ENCODE results near the gene MAPKAPK5. TPM values are rescaled to one million over a fixed set of nuclear protein-coding genes. Genes with fewer than 3 reads are reported as not detected.

The MAPKAPK5 gene
- total RNA-seq, 4 donors from 2014 or later = 79.3 to 122 (median 102) TPM

DNA sequence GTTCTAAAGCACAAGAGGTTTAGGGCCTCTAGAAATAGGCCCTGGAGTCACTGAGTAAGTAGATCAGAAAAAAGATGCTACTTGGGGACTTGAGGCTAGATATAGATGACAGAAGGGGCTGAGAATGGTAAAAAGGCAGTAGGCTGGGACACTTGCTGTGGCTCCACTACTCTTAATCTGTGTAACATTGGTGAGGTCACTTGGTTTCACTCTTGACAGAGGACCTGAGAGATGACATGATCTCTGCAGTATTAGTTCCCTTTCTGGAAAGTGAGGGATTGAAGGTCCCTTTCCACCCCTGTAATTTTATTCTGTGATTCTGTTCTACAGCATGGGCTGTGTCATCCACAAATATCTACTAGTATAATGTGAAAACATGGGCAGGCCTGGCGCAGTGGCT lies 39.7 kb downstream of the MAPKAPK5 start:
- H3K4me3 ChIP-seq = no peak overlapping the region
- no peak for TF ChIP-seq POLR2A (IDR thresholded peaks at IDR 0.05)
- TF ChIP-seq, protein P1, sequence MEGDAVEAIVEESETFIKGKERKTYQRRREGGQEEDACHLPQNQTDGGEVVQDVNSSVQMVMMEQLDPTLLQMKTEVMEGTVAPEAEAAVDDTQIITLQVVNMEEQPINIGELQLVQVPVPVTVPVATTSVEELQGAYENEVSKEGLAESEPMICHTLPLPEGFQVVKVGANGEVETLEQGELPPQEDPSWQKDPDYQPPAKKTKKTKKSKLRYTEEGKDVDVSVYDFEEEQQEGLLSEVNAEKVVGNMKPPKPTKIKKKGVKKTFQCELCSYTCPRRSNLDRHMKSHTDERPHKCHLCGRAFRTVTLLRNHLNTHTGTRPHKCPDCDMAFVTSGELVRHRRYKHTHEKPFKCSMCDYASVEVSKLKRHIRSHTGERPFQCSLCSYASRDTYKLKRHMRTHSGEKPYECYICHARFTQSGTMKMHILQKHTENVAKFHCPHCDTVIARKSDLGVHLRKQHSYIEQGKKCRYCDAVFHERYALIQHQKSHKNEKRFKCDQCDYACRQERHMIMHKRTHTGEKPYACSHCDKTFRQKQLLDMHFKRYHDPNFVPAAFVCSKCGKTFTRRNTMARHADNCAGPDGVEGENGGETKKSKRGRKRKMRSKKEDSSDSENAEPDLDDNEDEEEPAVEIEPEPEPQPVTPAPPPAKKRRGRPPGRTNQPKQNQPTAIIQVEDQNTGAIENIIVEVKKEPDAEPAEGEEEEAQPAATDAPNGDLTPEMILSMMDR (IDR thresholded peaks at IDR 0.05) = no peak
- H3K36me3 ChIP-seq = peaks cover 0 to 92% (median 0%) of the 10 kb centered on the region in 3 donors
- no peaks in the 10 kb centered on the region for H3K9me3 ChIP-seq
- no peak for DNase-seq
- H3K27ac ChIP-seq = no peak overlapping the region
- H3K4me1 ChIP-seq = no peaks in the 10 kb centered on the region
- no peaks in the 10 kb centered on the region for H3K27me3 ChIP-seq

DNA sequence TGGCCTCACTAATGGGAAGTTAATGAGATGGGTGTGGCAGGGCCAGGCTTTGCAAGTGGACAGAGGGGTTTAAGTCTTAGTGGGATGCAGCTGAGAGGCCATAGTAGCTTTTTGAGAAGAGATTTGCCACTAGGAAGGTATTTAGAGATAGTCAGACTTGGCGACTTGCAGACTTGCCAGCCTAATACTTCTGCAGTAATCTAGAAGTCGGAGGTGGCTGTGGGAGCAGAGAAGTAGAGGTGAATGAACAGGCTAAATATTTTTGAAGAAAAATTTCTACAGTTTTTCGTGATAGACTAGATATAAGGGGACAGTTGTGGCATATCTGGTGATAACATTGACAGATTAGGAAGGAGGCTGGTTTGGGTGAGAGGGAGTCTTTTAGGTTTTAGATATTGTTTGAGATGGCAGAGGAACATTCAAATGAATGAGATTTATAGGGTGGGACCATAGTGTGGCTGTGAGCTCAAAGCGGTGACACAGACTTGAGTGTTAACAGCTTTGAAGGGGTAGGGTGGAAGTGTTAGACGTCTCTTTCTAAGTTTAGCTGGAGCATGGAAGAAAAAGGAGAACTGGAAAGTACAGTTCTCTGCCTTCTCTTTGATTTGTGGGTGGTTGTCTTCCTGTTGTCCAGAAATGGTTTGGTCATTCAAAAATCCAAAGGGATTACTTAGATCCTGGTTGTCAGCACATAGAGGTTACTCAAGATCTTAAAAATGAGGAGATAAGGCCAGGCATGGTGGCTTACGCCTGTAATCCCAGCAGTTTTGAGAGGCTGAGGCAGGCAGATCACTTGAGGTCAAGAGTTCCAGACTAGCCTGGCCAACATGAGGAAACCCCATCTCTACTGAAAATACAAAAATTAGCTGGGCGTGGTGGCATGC lies 44.9 kb downstream of the MAPKAPK5 start:
- Histone ChIP-seq H3K36me3 (peaks cover 0 to 93% (median 5%) of the 10 kb centered on the region in 3 donors), H3K9me3 (no peaks in the 10 kb centered on the region), H3K27ac (peak overlapping the region in 1 of 4 donors; percentile 19), H3K27me3 (no peaks in the 10 kb centered on the region), H3K4me1 (no peaks in the 10 kb centered on the region), H3K4me3 (no peak overlapping the region)
- DNase-seq = no peak
- TF ChIP-seq POLR2A (IDR thresholded peaks at IDR 0.05) = no peak
- TF ChIP-seq, protein P1 (IDR thresholded peaks at IDR 0.05) = no peak

DNA sequence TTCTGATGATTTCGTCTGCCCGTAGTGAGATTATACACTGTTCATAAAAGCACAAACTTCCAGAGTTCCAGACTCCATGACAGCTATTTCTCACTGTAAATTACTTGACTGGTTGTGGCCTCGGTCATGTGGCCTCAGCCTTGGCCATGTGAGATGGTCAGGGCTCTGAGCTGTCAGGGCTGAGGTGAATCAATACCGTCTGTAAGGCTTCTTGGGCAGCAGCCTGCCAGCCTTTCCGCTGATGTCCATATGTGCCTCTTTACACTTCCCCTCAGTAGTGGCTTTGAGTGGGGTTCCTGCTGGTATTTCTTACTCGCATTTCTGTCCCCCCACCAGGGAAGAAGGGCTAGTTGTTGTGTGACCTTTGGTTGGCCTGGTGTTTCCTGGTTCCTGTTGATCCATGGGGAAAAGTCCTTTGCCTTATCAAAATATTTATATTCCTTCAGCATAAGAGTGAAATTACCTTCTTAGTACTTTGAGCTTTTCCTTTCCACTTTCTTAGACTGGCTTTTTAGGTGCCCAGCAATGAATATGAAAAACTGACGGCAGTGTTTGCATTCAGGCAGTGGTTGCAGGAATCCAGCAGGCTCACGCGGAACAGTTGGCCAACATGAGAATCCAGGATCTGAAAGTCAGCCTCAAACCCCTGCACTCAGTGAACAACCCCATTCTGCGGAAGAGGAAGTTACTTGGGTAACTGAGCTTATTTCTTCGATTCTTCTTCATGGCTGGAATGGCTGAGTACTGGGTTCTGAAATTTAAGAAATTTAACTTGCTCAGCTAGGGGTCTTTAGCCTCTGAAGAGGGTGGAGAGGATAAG lies 46.1 kb downstream of the MAPKAPK5 start:
- no peak for DNase-seq
- H3K4me1 ChIP-seq = no peaks in the 10 kb centered on the region
- no peak overlapping the region for H3K4me3 ChIP-seq
- no peaks in the 10 kb centered on the region for H3K9me3 ChIP-seq
- peaks cover 0 to 90% (median 5%) of the 10 kb centered on the region in 3 donors for H3K36me3 ChIP-seq
- no peaks in the 10 kb centered on the region for H3K27me3 ChIP-seq
- TF ChIP-seq POLR2A (IDR thresholded peaks at IDR 0.05) = no peak
- TF ChIP-seq, protein P1 (IDR thresholded peaks at IDR 0.05) = no peak
- peak overlapping the region in 2 of 4 donors; percentile 2 to 31 for H3K27ac ChIP-seq

DNA sequence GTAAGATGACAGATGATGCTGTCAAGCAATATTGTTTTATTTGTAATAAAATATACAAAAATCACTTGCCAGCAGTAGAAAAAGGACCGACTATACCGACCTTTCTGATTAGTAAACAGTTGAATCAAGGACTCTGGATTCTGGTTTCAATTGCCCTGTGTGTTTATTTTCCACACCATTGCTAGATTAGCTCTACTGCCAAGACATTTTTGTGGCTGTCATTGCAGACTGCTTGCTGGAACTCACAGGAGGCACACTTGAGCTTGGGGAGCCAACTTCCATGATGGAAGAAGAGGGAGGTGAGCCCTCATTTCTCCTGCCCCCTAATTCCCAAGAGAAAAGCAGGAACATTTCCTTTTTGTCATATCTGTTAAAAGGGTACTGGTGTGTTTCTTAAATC lies 51.3 kb downstream of the MAPKAPK5 start:
- no peaks in the 10 kb centered on the region for H3K9me3 ChIP-seq
- H3K27ac ChIP-seq = no peak overlapping the region
- no peaks in the 10 kb centered on the region for H3K27me3 ChIP-seq
- DNase-seq = no peak
- H3K4me3 ChIP-seq = no peak overlapping the region
- peaks cover 0 to 71% (median 5%) of the 10 kb centered on the region in 3 donors for H3K36me3 ChIP-seq
- TF ChIP-seq, protein P1 (IDR thresholded peaks at IDR 0.05) = no peak
- TF ChIP-seq POLR2A (IDR thresholded peaks at IDR 0.05) = no peak
- H3K4me1 ChIP-seq = no peaks in the 10 kb centered on the region

DNA sequence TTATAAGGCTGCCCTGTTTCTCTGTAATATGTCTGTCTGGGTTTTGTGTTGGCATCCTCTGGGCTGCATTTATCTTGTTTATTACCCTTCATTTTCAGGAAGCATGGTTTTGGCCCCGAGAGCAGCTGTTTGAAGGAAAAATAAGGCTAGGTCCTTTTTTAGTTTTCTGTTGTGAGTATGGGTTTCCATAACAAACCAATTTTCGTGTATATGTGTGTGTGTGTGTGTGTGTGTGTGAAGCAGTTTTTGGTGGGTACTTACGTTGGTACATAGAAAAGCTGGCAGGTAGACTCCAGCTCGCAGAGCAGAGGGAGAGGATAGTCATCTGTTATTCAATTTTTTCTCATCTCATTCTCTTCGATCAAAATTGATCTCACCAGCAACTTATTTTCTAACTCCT lies 52.5 kb downstream of the MAPKAPK5 start:
- no peak for TF ChIP-seq POLR2A (IDR thresholded peaks at IDR 0.05)
- H3K4me1 ChIP-seq = no peaks in the 10 kb centered on the region
- no peak overlapping the region for H3K4me3 ChIP-seq
- no peak overlapping the region for H3K27ac ChIP-seq
- no peaks in the 10 kb centered on the region for H3K27me3 ChIP-seq
- no peaks in the 10 kb centered on the region for H3K9me3 ChIP-seq
- no peak for DNase-seq
- H3K36me3 ChIP-seq = peaks cover 0 to 59% (median 5%) of the 10 kb centered on the region in 3 donors

DNA sequence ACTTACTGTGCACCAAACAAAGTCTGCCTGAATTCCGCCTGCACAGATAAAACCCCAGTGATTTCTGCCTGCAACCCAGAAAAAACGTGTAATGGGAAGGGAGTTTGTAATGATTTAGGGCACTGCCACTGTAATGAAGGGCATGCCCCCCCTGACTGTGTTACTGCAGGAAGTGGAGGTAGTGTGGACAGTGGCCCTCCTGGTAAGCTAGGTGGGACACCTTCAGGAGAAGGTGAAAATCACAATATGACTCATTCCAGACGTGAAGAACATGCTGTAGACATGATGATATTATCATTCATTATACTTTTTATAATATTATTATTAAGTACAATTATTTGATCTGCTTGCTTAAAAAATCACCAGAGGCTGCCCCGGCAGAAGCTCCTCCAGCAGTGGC lies 59.2 kb downstream of the MAPKAPK5 start:
- Histone ChIP-seq H3K4me3 (no peak overlapping the region), H3K27me3 (no peaks in the 10 kb centered on the region), H3K9me3 (no peaks in the 10 kb centered on the region), H3K36me3 (peaks cover 0 to 5% (median 0%) of the 10 kb centered on the region in 3 donors), H3K27ac (no peak overlapping the region), H3K4me1 (no peaks in the 10 kb centered on the region)
- TF ChIP-seq POLR2A (IDR thresholded peaks at IDR 0.05) = no peak
- TF ChIP-seq, protein P1 (IDR thresholded peaks at IDR 0.05) = no peak
- no peak for DNase-seq

Measured in Peyer's patch (tissue), 4 donors.